CD4-positive, alpha-beta T cell (primary cell): Measurements from ENCODE around the gene SLC66A3. TPM values are rescaled to one million over a fixed set of nuclear protein-coding genes. Genes with fewer than 3 reads are reported as not detected.

Source experiments
- ATAC-seq: fragments of 200-7000 bp; cut with Tn5 transposase; one replicate; pipeline ENCODE4 v1.10.0; 2022; ENCODE audit warnings: mild to moderate bottlenecking; ENCODE audit not compliant: poor library complexity
- CTCF ChIA-PET: fragments of 350-600 bp; sonication (Branson Sonifier 250); formaldehyde crosslinking; loops from one replicate; lab custom pipeline; 2021; ENCODE audit warnings: antibody characterized with exemption, inconsistent platforms; lab: Charles Lee
- POLR2A ChIA-PET: fragments of 350-600 bp; sonication (Branson Sonifier 250); formaldehyde crosslinking; loops from one replicate; lab custom pipeline; 2021; ENCODE audit warnings: antibody characterized with exemption, inconsistent platforms; lab: Charles Lee
- DNase-seq, 14 experiments: peaks; one replicate each; pipeline ENCODE4 v3.0.0-alpha.2; 2013 to 2020; ENCODE audit warnings: mixed read lengths in 2 of 14
- H3K27ac ChIP-seq, 2 donors: one replicate each; pipeline versions ENCODE4 v1.5.1 to v1.7.0; 2013; ENCODE audit warnings: low read length in 2 of 2, low read depth in 1 of 2, mild to moderate bottlenecking in 1 of 2
- H3K27me3 ChIP-seq, 2 experiments: 1 replicate in 1 of 2; 2 replicates in 1 of 2; pipeline versions ENCODE4 v1.6.1 to v1.7.0; 2013; ENCODE audit warnings: low read length in 2 of 2, control low read depth in 1 of 2, mild to moderate bottlenecking in 1 of 2, moderate library complexity in 1 of 2; ENCODE audit not compliant: insufficient read depth in 2 of 2, control insufficient read depth in 1 of 2
- H3K36me3 ChIP-seq: one replicate; pipeline ENCODE4 v1.6.1; 2013; ENCODE audit warnings: low read length, control low read depth; ENCODE audit not compliant: insufficient read depth
- H3K4me1 ChIP-seq: one replicate; pipeline ENCODE4 v1.6.1; 2013; ENCODE audit warnings: low read length, control low read depth; ENCODE audit not compliant: insufficient read depth
- H3K4me3 ChIP-seq: one replicate; pipeline ENCODE4 v1.5.1; 2013; ENCODE audit warnings: mild to moderate bottlenecking, low read length, moderate library complexity
- H3K9me3 ChIP-seq, 2 experiments: 1 replicate in 1 of 2; 2 replicates in 1 of 2; pipeline versions ENCODE4 v1.6.1 to v1.7.0; 2013; ENCODE audit warnings: low read length in 2 of 2, mild to moderate bottlenecking in 2 of 2, control low read depth in 1 of 2, moderate library complexity in 1 of 2; ENCODE audit not compliant: control insufficient read depth in 1 of 2, insufficient read depth in 1 of 2
- H3K27ac Mint-ChIP-seq: one replicate; pipeline ENCODE4 v1.8.0; 2020; ENCODE audit warnings: mixed read lengths
- H3K27me3 Mint-ChIP-seq: one replicate; pipeline ENCODE4 v1.8.0; 2021; ENCODE audit warnings: mixed read lengths
- H3K36me3 Mint-ChIP-seq: one replicate; pipeline ENCODE4 v1.8.0; 2021; ENCODE audit warnings: low read depth, mixed read lengths
- H3K4me1 Mint-ChIP-seq: one replicate; pipeline ENCODE4 v1.8.0; 2021; ENCODE audit warnings: low read depth, mixed read lengths
- H3K4me3 Mint-ChIP-seq: one replicate; pipeline ENCODE4 v1.8.0; 2020; ENCODE audit warnings: mild to moderate bottlenecking, mixed read lengths
- H3K9me3 Mint-ChIP-seq: one replicate; pipeline ENCODE4 v1.8.0; 2020; ENCODE audit warnings: mixed read lengths
- CTCF ChIP-seq: fragments of 200-600 bp; IDR thresholded peaks from one replicate; pipeline ENCODE4 v1.8.0; 2022; ENCODE audit warnings: antibody characterized with exemption, mild to moderate bottlenecking
- intact Hi-C, 2 experiments: fragments of 100-400 bp; cut with DNase I in 1 of 2; cut with micrococcal nuclease in 1 of 2; formaldehyde crosslinking; loops; one replicate each; pipeline versions ENCODE4 v1.15.1 to v1.9.0; 2023 to 2025; cut with DNase I, micrococcal nuclease
- total RNA-seq, 174 experiments: library from RNA in 2 of 174; stranded (reverse) in 2 of 174; gene quantifications; one replicate each; pipeline ENCODE4 v1.2.3 and lab custom pipeline; 2021 to 2026

Gene SLC66A3
- total RNA-seq, 2 experiments from 2014 or later = 6.9 to 7.3 TPM

GRCh38 chr2:11121823-11122155, 33.5 kb upstream of the SLC66A3 start:
- H3K36me3 ChIP-seq = no peaks in the 10 kb centered on the region
- no peaks in the 10 kb centered on the region for H3K27me3 ChIP-seq
- Mint-ChIP-seq H3K9me3 (no peaks in the 10 kb centered on the region), H3K36me3 (no peaks in the 10 kb centered on the region), H3K27me3 (no peaks in the 10 kb centered on the region), H3K4me1 (peaks cover 7% of the 10 kb centered on the region), H3K27ac (no peak overlapping the region), H3K4me3 (no peak overlapping the region)
- H3K4me1 ChIP-seq = peaks cover 7% of the 10 kb centered on the region
- H3K27ac ChIP-seq = no peak overlapping the region
- no peak for TF ChIP-seq CTCF
- DNase-seq = no peak
- ChIA-PET POLR2A (interaction anchor here (1.5 kb wide), 1 partner anchor 289 kb away, joined by 3 read pairs; no protein-coding TSS in a partner anchor), CTCF (no interaction called here)
- no peaks in the 10 kb centered on the region for H3K9me3 ChIP-seq
- H3K4me3 ChIP-seq = no peak overlapping the region
- intact Hi-C loops = no loop called here
- ATAC-seq = no peak

- intact Hi-C loops = no loop called here
- H3K4me1 ChIP-seq = peaks cover 7% of the 10 kb centered on the region
- H3K4me3 Mint-ChIP-seq = no peak overlapping the region
- ChIA-PET POLR2A (no interaction called here), CTCF (no interaction called here)
- H3K9me3 ChIP-seq = no peaks in the 10 kb centered on the region
- H3K27me3 Mint-ChIP-seq = no peaks in the 10 kb centered on the region
- H3K36me3 ChIP-seq = no peaks in the 10 kb centered on the region
- H3K9me3 Mint-ChIP-seq = no peaks in the 10 kb centered on the region
- H3K4me3 ChIP-seq = no peak overlapping the region
- no peak overlapping the region for H3K27ac ChIP-seq
- no peak for TF ChIP-seq CTCF
- H3K27me3 ChIP-seq = no peaks in the 10 kb centered on the region
- no peak overlapping the region for H3K27ac Mint-ChIP-seq
- H3K4me1 Mint-ChIP-seq = peaks cover 7% of the 10 kb centered on the region
- H3K36me3 Mint-ChIP-seq = no peaks in the 10 kb centered on the region
- DNase-seq (no peak), ATAC-seq (no peak)
Observed at GRCh38 chr2:11122380-11122779, 32.9 kb upstream of the SLC66A3 start.

DNA sequence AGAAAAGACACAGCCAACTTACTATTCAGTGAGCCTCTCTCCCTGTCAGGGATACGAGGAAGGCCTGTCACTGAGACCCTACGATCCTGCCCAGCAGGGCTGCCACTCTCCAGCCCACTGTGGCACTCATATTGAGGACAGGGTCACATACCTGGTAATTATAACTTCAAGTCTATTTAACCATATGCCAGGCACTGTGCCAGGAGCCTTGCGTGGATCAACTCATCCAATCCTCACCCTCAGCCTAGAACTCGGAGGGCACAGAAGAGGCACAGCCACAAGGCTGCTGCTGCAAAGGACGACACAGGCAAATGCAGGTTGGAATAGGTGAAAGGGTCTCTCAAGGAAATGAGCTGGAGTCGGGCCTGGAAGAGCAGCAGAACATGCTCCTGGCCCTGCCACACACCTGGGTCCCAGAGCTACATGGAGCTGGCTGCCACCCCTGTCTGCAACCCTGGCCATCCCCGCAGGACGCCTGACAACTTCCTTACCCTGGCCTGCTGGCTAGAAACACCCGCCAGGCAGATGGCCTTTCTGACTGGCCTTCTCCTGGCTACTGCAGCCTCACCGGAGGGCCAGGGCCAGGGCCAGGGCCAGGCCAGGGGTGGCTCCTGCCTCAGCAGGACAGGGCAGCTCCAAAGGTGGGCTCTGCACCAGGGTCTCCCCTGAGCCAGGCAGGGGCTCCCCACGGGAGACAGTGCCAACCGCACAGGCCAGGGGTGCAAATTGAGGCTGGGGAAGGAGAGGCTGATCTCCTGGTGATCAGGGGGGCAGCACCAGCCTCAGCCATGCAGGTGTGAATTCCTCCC, 32.1 kb upstream of the SLC66A3 start:
- no peak overlapping the region for H3K27ac Mint-ChIP-seq

More for the DNA sequence above, 32.1 kb upstream of the SLC66A3 start:
- DNase-seq (no peak), ATAC-seq (no peak)
- no peaks in the 10 kb centered on the region for H3K27me3 ChIP-seq
- H3K27me3 Mint-ChIP-seq = no peaks in the 10 kb centered on the region
- H3K36me3 Mint-ChIP-seq = no peaks in the 10 kb centered on the region
- no peak overlapping the region for H3K4me3 Mint-ChIP-seq
- no peaks in the 10 kb centered on the region for H3K9me3 Mint-ChIP-seq
- ChIA-PET POLR2A (interaction anchor here (0.9 kb wide), 1 partner anchor 31 kb away, joined by 3 read pairs; no protein-coding TSS in a partner anchor), CTCF (interaction anchor here (2.8 kb wide), 1 partner anchor 291 kb away, joined by 21 read pairs; no protein-coding TSS in a partner anchor)
- H3K27ac ChIP-seq = no peak overlapping the region
- no peak overlapping the region for H3K4me3 ChIP-seq
- no peak for TF ChIP-seq CTCF
- no peaks in the 10 kb centered on the region for H3K9me3 ChIP-seq
- H3K4me1 Mint-ChIP-seq = peaks cover 12% of the 10 kb centered on the region
- no peaks in the 10 kb centered on the region for H3K36me3 ChIP-seq
- H3K4me1 ChIP-seq = peaks cover 12% of the 10 kb centered on the region
- intact Hi-C loops = no loop called here
